T follicular helper cell (primary cell): Measurements from ENCODE around the gene TCF7L1.
"Not testable (repeated sequence)": the region's sequence is repeated elsewhere in the genome, so short reads cannot be mapped to it uniquely, and the experiment has no call there.

Experiments
- DNase-seq: peaks from one replicate; pipeline ENCODE4 v3.0.0-alpha.2; 2020; ENCODE audit warnings: low read depth

TCF7L1 gene

DNA sequence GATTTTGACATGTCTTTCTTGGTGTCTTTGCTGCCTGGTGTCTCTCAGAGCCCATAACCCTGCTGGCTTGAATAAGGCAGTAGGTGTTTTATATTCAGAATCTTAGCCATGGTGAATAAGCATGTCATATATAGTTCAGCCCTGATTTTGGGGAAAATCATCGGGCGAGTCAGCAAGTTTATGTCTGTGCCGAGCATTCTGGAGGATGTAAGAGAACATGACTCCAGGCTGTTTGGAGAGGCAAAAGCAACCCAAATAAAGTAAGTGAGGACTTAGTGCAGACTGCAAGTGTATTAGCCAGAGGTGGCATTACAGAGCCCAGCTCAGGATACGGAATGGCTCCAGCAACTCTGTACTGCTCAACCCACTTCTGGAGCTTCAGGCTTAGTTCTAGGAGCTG lies 50.3 kb downstream of the TCF7L1 start:
- no peak for DNase-seq

DNA sequence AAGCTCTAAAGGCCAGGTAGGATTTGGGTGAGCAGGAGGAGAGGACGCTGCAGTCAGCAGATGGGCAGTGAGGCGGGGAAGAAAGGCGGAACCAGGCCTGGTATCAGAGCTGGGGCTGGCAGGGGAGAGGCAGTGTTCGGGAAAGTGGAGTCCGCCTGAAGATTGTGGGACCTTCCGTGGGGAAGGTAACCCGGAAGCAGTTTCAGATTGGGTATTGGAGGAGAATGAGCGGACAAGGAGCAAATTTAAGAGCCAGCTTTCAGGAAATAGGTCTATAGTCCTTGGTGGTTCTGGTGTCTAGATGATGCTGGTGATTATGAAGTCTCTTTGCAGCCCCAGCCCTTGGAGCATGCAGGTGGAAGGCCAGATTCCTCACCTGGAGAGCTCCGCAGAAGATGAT lies 51.0 kb downstream of the TCF7L1 start:
- no peak for DNase-seq

DNA sequence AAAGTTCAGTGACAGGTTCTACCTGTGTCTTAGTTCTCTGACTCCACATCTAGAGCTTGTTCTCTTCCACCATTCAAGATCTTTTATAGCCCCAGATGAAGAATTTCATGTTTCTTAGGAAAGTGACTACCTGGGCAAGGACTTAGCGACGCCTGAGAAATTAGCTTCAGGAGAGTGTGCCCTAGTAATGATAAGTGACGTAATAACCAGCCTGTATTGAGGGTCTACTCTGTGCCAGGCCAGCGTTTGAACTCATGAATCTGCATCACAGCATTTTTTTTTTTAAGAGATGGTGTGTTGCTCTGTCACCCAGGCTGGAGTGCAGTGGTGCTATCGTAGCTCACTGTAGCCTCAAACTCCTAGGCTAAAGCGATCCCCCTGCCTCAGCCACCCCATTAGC lies 51.8 kb downstream of the TCF7L1 start:
- no peak for DNase-seq

DNA sequence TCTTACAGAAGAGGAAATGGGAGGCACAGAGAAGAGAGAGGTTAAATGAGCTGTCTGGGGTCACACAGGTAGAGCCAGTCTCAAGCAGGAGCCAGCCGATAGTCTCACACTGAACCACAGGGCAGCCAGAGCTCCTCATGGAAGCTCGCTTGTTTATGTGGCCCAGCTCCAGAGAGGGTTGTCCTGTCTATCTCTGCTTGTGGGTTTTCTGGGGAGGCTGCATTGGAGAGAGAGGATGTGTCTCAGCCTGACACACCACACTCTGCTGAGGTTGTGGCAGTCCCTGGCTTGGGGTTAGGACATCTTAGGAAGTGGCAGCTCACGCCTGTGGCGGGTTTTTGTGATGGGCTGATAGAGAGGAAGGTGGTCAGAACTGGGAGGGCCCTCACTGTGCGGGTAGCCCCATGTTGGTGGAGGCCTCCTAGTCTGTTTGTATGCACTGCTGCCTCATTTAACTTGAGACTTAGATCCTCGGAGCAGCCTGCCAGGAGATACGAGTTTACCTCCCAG lies 52.3 kb downstream of the TCF7L1 start:
- DNase-seq: no peak

DNA sequence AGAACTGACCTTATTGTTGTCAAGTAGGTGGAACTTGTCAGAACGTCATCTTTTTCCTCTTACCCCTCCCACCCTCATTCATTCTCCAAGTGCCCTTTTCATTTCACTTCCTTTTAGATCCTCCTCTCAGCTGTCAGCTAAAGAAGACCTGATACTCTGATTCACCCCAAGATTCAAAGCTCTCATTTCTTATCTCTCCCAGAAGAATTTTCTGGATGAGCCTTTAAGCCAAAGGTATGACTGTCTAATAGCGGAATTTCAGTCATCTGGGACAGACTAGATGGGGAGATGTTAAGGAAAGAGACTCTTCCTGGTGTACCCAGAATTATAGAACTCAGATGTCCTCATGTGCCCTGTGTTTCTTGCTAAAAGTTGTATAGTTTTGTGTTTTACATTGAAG lies 53.9 kb downstream of the TCF7L1 start:
- DNase-seq: no peak

DNA sequence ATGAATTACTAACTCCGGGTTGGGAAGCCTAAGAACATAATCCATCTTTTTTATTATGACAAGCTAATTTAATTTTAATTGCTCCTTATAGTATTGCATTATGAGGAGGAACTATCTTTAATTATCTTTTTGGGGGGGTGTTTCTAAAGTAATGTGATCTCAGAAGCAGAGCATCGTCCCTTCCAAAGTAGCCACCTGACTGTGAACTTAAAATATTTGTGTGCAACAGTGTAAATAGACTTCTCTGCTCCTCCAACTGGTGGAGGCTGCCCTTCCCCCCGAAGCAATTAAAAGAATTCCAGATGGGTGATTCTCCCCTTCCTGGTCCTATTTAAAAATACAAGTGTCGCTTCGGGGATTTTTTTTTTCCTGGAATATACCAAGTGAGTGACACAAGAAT lies 55.7 kb downstream of the TCF7L1 start:
- DNase-seq: no peak

DNA sequence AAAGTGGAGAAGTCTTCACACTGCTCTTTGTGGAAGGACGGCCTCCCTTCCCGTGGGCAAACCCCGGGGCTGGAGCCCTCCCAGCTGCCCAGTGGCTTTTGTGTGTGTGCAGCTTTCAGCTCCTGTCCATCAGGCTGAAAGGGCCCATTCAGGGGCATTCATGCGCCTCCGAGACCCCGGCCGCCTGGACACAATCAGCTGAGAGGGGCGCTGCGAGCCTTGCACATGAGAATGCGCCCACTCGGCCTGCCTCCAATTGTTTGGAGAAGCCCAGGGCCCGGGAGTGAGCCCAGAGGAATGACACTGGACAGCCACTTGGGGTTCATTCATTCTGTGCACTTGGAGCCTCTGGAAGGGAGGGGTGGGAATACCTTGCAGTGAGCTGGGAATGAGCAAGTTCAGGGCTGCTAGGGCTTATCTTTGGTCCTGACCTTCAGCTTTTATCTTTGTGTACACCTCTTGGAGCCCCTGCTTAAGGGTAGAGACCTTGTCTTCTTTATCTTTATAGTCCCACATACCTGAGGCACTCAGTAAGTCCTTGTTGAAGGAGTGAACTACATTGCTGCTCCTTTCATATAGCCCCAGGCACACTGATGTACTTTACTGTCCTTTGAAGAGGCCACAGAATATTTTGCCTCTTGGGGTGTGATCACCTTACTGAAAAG lies 56.5 kb downstream of the TCF7L1 start:
- no peak for DNase-seq

DNA sequence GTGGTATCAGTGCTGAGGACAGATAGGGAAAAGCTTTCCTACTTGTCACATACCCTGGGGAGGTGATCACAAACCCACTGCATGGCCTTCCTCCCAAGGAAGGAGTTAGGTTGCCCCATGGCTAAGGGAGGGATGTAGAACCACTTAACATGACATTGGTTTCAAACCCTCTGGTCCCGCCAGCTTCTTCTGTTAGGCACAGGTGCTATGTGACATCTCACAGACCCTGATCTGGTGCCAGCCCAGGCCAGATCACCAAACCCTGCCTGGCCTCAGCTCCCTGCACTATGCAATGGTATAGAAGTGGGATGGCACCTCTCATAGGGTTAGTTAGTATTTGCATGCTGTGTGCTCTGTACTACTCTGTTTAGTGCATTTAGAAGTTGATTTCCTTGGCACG lies 58.0 kb downstream of the TCF7L1 start:
- DNase-seq: no peak

DNA sequence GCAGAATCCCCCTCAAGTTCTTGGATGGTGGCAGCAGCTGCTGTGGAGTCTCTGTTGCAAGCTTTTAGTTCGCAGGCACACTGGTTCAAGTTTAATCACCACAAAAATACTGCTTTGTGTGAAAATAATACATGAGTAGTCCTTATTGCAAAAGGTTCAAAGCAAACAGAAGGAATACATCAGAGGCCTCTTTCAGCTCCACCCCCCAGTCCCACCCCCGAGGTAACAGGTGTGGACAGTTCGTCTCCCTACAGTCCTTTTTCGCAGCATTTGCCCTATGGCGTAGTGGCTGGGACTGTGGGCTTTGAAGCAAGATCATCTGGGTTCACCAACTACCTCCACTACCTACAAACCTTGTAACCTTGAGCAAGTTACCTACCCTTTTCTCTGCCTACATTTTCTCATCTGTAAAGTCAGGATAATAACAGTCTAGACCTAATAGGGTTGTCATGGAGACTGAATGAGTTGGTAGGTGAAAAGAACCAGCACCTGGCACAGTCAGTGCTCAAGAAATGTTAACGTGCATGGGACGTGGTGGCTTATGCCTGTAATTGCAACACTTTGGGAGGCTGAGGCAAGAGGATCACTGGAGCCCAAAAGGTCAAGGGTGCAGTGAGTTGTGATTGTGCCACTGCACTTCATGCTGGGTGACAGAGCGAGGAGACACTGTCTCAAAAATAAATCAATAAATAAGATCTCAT lies 61.7 kb downstream of the TCF7L1 start:
- DNase-seq: no peak

DNA sequence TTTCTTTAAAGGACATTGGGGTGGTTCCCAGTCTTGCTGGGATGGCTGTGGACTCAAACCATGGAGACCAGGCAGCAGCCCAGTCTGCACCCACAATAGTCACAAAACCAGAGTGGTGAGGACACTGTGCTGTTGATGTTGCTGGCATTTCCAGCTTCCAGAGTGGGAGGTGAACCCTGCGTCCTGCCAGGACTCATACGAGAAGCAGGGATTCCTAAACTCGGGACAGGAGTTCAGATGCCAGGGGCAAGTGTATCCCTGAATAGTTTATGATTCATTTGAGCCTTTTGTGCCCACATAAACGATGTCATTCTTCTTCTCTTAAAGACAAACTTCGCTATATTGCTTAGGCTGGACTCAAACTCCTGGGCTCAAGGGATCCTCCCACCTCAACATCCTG lies 62.8 kb downstream of the TCF7L1 start:
- no peak for DNase-seq

DNA sequence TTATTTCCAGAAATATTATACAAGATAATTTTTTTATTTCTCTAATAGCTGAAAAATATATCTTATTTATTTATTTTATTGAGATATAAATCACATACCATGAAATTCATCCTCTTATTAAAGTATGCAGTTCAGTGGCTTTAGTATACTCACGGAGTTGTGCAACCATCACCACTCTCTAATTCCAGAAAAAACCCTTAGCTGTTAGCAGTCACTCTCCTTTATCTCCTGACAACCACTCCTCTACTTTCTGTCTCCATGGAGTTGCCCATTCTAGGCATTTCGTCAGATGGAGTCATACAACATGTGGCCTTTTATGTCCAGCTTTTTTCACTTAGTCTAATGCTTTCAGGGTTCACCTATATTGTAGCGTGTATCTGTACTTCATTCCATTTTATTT lies 66.5 kb downstream of the TCF7L1 start:
- no peak for DNase-seq

DNA sequence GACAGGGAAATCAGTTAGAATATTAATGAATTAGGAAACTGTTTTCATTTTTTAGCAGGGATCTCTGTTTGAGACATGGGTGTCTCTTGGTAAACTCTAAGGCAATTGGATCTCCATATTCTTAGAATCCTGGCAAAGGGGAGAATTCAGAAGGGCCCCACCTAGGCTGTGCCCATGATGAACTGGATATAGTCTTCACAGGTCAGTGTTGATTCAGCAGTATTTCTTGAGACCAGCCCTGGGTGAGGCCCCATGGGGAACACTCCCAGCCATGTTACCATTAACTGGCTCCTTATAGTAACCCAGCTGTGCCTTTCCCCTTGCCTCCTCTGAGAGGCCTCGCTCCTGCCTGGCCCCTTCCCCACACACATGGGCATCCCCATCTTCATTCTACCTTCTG lies 76.7 kb downstream of the TCF7L1 start:
- DNase-seq: no peak

DNA sequence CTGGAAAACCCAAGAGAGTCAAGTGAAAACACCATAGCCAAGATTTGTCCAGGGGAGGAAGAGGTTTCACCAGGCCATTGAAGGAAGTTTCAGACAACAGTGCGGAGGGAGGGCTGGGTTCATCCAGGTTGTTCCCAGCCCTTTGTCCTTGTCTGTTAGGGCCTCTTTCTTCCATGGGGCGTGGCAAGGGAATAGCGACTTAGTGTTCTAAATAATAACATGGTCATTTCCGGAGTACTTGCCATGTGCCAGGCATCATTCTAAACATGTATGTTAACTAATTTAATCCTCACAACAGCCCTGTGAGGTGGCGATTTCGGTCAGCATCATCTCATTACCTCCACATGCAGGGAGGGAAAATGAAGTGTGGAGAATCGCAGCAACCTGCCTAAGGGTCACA lies 77.3 kb downstream of the TCF7L1 start:
- no peak for DNase-seq

DNA sequence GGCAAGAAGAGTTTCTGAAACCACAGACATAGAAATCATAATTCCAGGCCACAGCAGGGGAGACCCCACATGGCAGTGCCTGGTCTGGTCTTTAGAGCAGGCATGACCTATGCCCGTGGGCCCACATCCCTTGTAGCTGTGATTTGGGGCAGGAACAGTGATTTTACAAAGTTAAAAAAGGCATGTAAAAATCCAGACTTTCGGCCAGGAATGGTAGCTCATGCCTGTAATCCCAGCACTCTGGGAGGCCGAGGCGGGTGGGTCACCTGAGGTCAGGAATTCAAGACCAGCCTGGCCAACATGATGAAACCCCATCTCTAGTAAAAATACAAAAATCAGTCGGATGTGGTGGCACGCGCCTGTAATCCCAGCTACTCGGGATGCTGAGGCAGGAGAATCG lies 78.4 kb downstream of the TCF7L1 start:
- DNase-seq: not testable (repeated sequence)

DNA sequence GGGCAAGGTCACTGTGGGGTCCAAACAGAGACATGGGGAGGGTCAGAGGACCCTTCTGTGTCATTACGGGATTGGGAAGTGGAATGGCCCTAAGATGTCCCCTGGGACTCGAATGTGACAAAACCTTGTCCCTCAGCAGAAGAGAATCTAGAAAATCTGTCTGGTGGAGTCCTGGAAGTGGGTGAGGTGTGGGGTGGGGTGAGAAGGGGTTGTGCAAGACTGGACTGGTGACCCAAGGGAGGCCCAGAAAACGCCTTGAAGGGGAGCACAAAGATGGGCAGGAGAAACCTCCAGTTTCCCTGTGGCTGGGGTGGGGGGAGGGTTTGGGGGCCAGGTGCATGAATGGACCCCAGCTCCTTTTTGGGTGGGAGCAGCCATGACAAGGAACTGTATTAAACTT lies 79.6 kb downstream of the TCF7L1 start:
- no peak for DNase-seq

DNA sequence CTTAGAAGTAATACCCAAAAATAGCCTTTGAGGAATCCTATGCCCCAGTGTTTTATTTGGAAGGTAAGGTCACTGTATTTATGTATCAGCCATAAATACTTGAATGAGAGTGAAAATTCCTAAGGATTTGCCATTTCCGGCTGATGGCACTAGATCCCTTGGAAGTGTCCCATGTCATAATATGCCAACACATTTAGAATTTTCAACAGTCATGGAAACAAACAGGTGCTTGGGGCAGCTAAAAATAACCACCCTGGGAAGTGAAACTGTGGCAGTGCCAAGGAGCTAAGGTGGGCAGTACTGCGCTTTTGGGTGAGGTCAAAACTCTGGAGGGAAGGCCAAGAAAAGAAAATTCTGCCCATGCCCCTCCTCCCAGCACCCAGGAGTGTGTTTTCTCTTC lies 80.2 kb downstream of the TCF7L1 start:
- DNase-seq: no peak

DNA sequence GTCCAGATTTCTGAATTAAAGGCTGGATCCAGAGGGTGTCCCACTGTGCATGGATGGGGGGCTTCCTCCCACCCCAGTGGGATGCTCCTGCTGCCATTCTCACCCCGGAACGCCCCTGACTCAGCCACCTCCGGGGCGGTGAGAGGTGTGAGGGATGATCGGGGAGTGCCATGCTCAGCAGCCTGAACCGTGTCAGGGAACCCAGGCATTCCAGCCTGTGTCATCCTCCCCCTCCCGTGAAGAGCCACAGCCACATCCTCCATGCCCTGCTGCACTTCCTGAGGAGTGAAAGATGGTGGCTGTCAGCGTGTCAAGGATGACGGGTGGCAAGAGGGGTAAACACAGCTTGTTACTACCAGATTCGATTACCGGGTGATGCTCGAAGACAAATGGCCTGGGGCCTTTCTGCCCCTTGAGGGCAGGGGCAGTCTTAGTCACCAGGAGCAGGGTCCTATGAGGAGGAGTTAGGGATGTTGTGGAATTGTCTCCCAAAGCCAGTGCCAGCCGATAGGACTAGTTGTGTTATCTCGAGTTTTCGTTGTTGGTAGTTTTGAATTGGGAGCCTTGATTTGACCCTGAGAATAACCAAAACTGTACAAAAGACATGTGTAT lies 80.8 kb downstream of the TCF7L1 start:
- DNase-seq: no peak

DNA sequence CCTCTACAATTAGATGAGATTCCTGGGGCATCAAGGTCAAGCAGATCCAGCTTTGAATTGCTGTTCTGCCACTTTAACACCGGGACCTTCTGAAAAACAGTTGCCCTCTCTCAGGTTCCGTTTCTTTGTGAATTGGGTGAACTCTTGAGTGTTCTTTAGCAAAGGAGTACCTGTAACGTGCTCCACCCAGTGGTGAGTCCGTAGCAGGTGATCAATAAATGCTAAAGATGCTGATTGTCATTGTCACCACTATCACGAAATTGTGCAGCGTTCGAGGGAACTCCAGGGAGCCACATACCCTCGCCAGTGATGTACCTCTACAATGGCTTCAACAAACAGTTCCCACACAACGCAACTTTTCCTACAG lies 81.9 kb downstream of the TCF7L1 start:
- DNase-seq: no peak

DNA sequence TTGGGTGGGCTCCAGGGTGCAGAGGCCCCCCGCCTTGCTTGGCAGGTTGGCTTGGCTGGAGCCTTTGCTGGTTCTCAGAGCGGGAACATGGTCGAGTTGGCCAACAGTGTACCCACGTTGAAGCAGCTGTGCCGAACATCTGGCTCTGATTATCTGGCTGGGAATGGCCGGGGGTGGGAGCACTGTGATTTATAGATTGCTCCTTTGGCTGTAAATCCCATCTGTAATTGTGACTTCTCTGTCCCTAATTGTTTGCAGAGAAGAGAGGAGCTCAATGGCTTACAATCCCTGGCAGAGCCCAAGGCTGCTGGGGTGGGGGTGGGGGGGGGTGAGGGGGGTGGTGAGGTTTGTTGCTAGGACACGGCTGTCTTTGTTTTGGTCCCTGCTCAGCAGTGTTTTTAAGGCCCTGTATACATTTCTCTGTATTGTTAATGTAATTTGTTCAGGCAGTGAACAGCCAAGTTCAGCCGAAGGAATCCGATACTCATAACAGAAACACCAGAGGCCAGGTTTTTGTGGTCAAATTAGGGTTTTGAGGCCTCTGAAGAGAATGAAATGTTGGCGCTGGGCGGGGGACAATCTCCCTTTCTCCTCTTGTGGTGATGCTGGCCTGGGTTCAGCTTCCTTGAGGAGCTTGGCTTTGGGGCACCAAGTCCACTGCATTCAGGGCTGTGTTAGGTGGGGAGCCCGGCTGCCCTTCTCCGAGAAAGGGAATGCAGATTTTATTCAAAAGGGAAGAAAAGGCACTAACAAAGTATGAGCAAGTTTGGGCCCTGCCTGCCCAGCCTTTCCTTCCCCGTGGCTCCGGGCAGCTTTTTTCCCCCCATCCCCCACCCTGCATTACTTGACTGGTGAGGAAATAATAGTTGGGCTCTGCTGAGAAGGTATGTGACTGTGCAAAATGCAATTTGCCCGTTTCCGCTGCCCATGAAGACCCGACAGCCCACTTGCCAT lies 82.5 kb downstream of the TCF7L1 start:
- DNase-seq: no peak

DNA sequence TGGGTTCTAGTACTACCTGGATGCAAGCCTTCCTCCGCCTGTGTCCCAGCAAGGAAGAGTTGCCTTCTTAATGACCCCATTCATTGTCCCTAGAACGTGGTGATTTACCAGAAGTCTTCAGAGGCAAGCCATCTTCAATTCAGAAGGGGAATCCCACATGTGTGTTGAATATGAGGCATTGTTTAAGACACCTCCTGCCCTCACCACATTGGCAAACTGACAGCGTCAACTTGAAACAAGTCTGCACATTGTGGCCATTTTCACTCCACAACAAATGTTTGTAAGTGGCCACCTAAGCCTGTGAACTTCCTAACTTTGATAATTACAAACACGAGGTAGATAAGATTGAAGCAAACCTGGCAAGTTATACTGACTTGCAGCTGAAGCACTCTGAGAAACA lies 83.7 kb downstream of the TCF7L1 start:
- DNase-seq: no peak

DNA sequence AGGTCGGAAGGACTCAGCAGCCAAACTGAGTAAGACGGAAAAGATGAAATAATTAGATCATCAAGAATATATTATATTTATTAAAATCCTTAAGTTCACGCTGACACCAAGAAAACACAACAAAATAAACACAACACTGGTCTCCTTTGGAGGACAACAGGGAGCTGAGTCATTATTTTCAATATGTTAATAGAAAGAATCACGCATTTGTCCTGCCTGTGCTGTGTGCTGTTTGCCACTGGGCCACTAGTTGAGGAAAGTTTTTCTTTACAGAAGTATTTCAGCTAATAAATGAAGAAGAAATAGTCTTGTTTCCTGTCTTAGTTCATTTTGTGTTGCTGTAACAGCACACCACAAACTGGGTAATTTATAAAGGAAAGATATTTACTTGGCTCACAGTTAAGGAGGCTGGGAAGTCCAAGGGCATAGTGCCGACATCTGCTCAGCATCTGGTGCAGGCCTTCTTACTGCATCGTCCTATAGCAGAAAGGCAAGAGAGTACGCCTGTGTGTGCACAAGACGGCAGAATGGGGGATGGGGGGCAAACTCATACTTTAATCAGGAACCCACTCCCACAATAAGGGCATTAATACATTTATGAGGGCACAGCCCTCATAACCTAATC lies 88.0 kb downstream of the TCF7L1 start:
- DNase-seq: no peak

DNA sequence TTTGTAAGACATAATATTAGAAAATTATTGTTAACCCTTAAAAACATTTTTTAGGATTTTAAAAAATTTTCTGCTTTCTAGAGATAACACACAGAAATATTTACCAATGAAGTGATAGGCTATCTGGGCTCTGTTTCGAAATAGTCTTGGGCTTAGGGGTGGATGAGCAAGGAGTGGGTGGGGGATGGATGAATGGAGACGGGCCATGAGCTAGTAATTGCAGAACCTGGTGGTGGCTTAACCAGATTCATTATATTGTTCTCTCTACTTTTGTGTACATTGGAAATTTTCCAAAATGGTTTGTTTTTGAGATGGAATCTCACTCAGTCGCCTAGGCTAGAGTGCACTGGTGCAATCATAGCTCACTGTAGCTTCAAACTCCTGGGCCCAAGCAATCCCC lies 89.6 kb downstream of the TCF7L1 start:
- no peak for DNase-seq
